ENCODE measurements around the gene FOXP1. TPM values are rescaled to one million over a fixed set of nuclear protein-coding genes. Genes with fewer than 3 reads are reported as not detected.
A peak's percentile ranks its signal among the peaks of the same experiment; 100 is the strongest.

FOXP1 gene
- total RNA-seq, 4 donors from 2014 or later = 49.8 to 157 (median 71.9) TPM

DNA sequence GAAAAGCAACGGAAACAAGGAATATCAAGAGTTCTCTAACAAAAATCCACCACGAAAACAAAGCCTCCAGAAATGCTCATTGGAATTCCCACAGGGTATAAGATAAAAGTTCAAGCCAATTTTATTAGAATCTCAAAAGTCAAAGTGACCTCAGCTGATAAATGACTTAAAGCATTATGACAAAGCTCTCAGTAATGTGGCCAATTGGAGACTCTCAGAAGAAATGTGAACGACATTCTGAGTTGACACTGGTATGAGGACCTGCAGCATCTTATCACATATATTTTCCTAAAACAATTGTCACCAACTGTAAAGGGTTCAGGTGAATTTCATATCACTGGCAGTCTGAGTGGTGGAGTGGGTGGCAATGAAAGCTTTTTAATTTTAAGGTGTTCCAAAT, 199.1 kb downstream of the FOXP1 start:
- Histone ChIP-seq H3K36me3 (no peaks in the 10 kb centered on the region), H3K9me3 (no peaks in the 10 kb centered on the region), H3K4me1 (peaks cover 3% of the 10 kb centered on the region), H3K4me3 (no peak overlapping the region), H3K27me3 (no peaks in the 10 kb centered on the region), H3K27ac (no peak overlapping the region)
- TF ChIP-seq CTCF (IDR thresholded peaks at IDR 0.05) (no peak), EP300 (IDR thresholded peaks at IDR 0.05) (no peak), POLR2AphosphoS5 (IDR thresholded peaks at IDR 0.05) (no peak), POLR2A (IDR thresholded peaks at IDR 0.05) (no peak)
- 44% methylated on average over 3 of the region's 3 CpGs for WGBS
- DNase-seq (ENCODE audit: low spot score in 2 of 2) = no peak

GRCh38 chr3:71380096-71380495, 203.4 kb downstream of the FOXP1 start:
- no peaks in the 10 kb centered on the region for H3K27me3 ChIP-seq
- no peak overlapping the region for H3K4me3 ChIP-seq
- TF ChIP-seq EP300 (IDR thresholded peaks at IDR 0.05) = no peak
- peak in 1 of 2 donors; percentile 4 for TF ChIP-seq CTCF (IDR thresholded peaks at IDR 0.05)
- TF ChIP-seq POLR2A (IDR thresholded peaks at IDR 0.05) = no peak
- no peak for TF ChIP-seq POLR2AphosphoS5 (IDR thresholded peaks at IDR 0.05)
- DNase-seq (ENCODE audit: low spot score in 2 of 2) = no peak
- no peak overlapping the region for H3K27ac ChIP-seq
- H3K4me1 ChIP-seq = no peaks in the 10 kb centered on the region
- H3K9me3 ChIP-seq = no peaks in the 10 kb centered on the region
- no peaks in the 10 kb centered on the region for H3K36me3 ChIP-seq
- WGBS = 72% methylated on average over 3 of the region's 3 CpGs

DNA sequence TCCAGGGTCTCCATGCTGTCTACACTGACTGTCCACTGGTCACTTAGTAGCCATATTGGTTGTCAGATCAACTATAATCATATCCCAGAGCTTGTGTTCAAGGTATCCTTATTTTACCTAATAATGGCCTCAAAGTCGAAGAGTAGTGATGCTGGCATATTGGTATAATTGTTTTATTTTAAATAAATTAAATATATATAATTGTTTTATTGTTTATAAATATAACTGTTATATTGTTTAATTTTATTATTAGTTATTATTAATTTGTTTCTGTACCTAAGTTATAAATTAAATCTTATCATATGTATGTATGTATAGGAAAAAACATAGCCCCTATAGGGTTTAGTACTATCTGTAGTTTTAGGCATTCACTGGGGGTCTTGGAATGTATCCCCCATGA, 205.0 kb downstream of the FOXP1 start:
- no peaks in the 10 kb centered on the region for H3K36me3 ChIP-seq
- no peak overlapping the region for H3K4me3 ChIP-seq
- no peaks in the 10 kb centered on the region for H3K27me3 ChIP-seq
- H3K4me1 ChIP-seq = no peaks in the 10 kb centered on the region
- no peaks in the 10 kb centered on the region for H3K9me3 ChIP-seq
- WGBS = 95% methylated on average over 1 of the region's 1 CpG
- TF ChIP-seq POLR2A (IDR thresholded peaks at IDR 0.05) (no peak), POLR2AphosphoS5 (IDR thresholded peaks at IDR 0.05) (no peak), EP300 (IDR thresholded peaks at IDR 0.05) (no peak), CTCF (IDR thresholded peaks at IDR 0.05) (no peak)
- DNase-seq (ENCODE audit: low spot score in 2 of 2) = no peak
- no peak overlapping the region for H3K27ac ChIP-seq

- 74% methylated on average over 4 of the region's 4 CpGs for WGBS
- TF ChIP-seq CTCF (IDR thresholded peaks at IDR 0.05) (no peak), POLR2AphosphoS5 (IDR thresholded peaks at IDR 0.05) (no peak), EP300 (IDR thresholded peaks at IDR 0.05) (no peak), POLR2A (IDR thresholded peaks at IDR 0.05) (no peak)
- no peak for DNase-seq (ENCODE audit: low spot score in 2 of 2)
Measured at GRCh38 chr3:71376911-71377310, 206.6 kb downstream of the FOXP1 start.

GRCh38 chr3:71376503-71376902, 207.0 kb downstream of the FOXP1 start:
- no peaks in the 10 kb centered on the region for H3K27me3 ChIP-seq
- 89% methylated on average over 5 of the region's 5 CpGs for WGBS

More at GRCh38 chr3:71376911-71377310, 206.6 kb downstream of the FOXP1 start:
- Histone ChIP-seq H3K4me1 (no peaks in the 10 kb centered on the region), H3K27me3 (no peaks in the 10 kb centered on the region), H3K36me3 (no peaks in the 10 kb centered on the region), H3K4me3 (no peak overlapping the region), H3K9me3 (no peaks in the 10 kb centered on the region), H3K27ac (no peak overlapping the region)

GRCh38 chr3:71374582-71374981, 208.9 kb downstream of the FOXP1 start:
- no peak for DNase-seq (ENCODE audit: low spot score in 2 of 2)
- Histone ChIP-seq H3K4me1 (peaks cover 16% of the 10 kb centered on the region), H3K4me3 (no peak overlapping the region), H3K36me3 (no peaks in the 10 kb centered on the region), H3K27ac (no peak overlapping the region), H3K27me3 (no peaks in the 10 kb centered on the region), H3K9me3 (no peaks in the 10 kb centered on the region)
- TF ChIP-seq EP300 (IDR thresholded peaks at IDR 0.05) = no peak
- TF ChIP-seq CTCF (IDR thresholded peaks at IDR 0.05) = no peak
- TF ChIP-seq POLR2A (IDR thresholded peaks at IDR 0.05) = no peak
- TF ChIP-seq POLR2AphosphoS5 (IDR thresholded peaks at IDR 0.05) = no peak

More at GRCh38 chr3:71376503-71376902, 207.0 kb downstream of the FOXP1 start:
- H3K36me3 ChIP-seq = no peaks in the 10 kb centered on the region
- no peak overlapping the region for H3K27ac ChIP-seq
- no peak overlapping the region for H3K4me3 ChIP-seq
- TF ChIP-seq EP300 (IDR thresholded peaks at IDR 0.05) (no peak), POLR2AphosphoS5 (IDR thresholded peaks at IDR 0.05) (no peak)
- no peaks in the 10 kb centered on the region for H3K9me3 ChIP-seq
- H3K4me1 ChIP-seq = no peaks in the 10 kb centered on the region
- no peak for DNase-seq (ENCODE audit: low spot score in 2 of 2)
